ENCODE data around the gene MSANTD1. TPM values are rescaled to one million over a fixed set of nuclear protein-coding genes. Genes with fewer than 3 reads are reported as not detected.

The MSANTD1 gene
- total and polyA plus RNA-seq, 2 of the 8 experiments (the other 6 are each of a cell fraction or from before 2014, with no cell fraction given): 0.23 to 0.45 TPM

GRCh38 chr4:3239303-3239702 is 9.7 kb upstream of the MSANTD1 start:
- H4K8ac ChIP-seq (ENCODE audit: extremely low read depth, insufficient read depth, low read length): no peak overlapping the region; the same call in 1 of the 2 replicates
- 88% methylated on average over 10 of the region's 11 CpGs; no CpG with 5 or more reads in 1 of the 2 experiments for WGBS, 2 experiments (ENCODE audit: extremely low coverage in 1 of 2, insufficient coverage in 1 of 2, insufficient read length in 1 of 2, insufficient replicate concordance in 2 of 2, low coverage in 1 of 2, low lambda C conversion rate in 2 of 2, missing lambda C conversion rate in 1 of 2)
- ChIA-PET CTCF (ENCODE audit: partially characterized antibody) (interaction anchor here (1.3 to 1.7 kb wide), 2 partner anchors 79 to 205 kb away, joined by 3 to 4 read pairs; no protein-coding TSS in a partner anchor), POLR2A (ENCODE audit: partially characterized antibody) (no interaction called here)
- peaks cover 8 to 52% (median 31%) of the 10 kb centered on the region in 4 experiments for H3K27me3 ChIP-seq (replicated peaks in 1 of 4; ENCODE audit: control insufficient read depth in 3 of 4, extremely low read depth in 1 of 4, insufficient read depth in 3 of 4, low read length in 3 of 4)
- no peak overlapping the region for H3K4me3 ChIP-seq (ENCODE audit: extremely low read depth in 1 of 4, insufficient read depth in 2 of 4, low read depth in 3 of 4, low read length in 4 of 4)
- no peak overlapping the region for H4K5ac ChIP-seq (ENCODE audit: insufficient read length, low read depth, low read length)
- H2BK12ac ChIP-seq (ENCODE audit: low read depth, low read length): no peak overlapping the region
- H2AK5ac ChIP-seq (ENCODE audit: low read depth, low read length): no peak overlapping the region
- H2BK20ac ChIP-seq (ENCODE audit: low read length): no peak overlapping the region
- H3K4ac ChIP-seq (replicated peaks; ENCODE audit: insufficient read length, low read depth, low read length): no peak overlapping the region
- H3K23me2 ChIP-seq (ENCODE audit: low read depth, low read length): no peaks in the 10 kb centered on the region
- H2BK5ac ChIP-seq (ENCODE audit: low read depth, low read length): no peak overlapping the region
- H2BK120ac ChIP-seq (replicated peaks; ENCODE audit: low read depth, low read length): no peak overlapping the region
- H3K23ac ChIP-seq (ENCODE audit: insufficient read length): no peak overlapping the region
- no peak overlapping the region for H3K56ac ChIP-seq (replicated peaks; ENCODE audit: insufficient read length, low read depth, low read length)
- peaks cover 2 to 39% (median 19%) of the 10 kb centered on the region in 4 experiments; a peak in 6 of 8 replicates for H3K36me3 ChIP-seq (ENCODE audit: control insufficient read depth in 2 of 4, insufficient read depth in 4 of 4, low read length in 3 of 4)
- H3K14ac ChIP-seq (ENCODE audit: insufficient read length): no peak overlapping the region
- TF ChIP-seq RAD21 (IDR thresholded peaks at IDR 0.05 in 1 of 2, conservative IDR thresholded peaks at IDR 0.05 in 1 of 2; ENCODE audit: low read depth in 2 of 2, low read length in 2 of 2) (no peak), MAFK (IDR thresholded peaks at IDR 0.05; ENCODE audit: low read depth, low read length) (no peak), CEBPB (IDR thresholded peaks at IDR 0.05; ENCODE audit: low read depth, low read length) (no peak), CHD2 (IDR thresholded peaks at IDR 0.05; ENCODE audit: low read length) (no peak), KDM4A (IDR thresholded peaks at IDR 0.05; ENCODE audit: low read depth, low read length, severe bottlenecking) (no peak), RXRA (IDR thresholded peaks at IDR 0.05; ENCODE audit: insufficient read depth, low read depth, low read length) (no peak), SIX5 (IDR thresholded peaks at IDR 0.05; ENCODE audit: low read depth, low read length) (no peak), BRCA1 (IDR thresholded peaks at IDR 0.05; ENCODE audit: low read depth, low read length) (no peak), YY1 (IDR thresholded peaks at IDR 0.05; ENCODE audit: low read depth, low read length) (no peak), SRF (IDR thresholded peaks at IDR 0.05; ENCODE audit: low read depth, low read length) (no peak)
- H3K9me3 ChIP-seq (ENCODE audit: insufficient read depth in 2 of 2, low read depth in 1 of 2, low read length in 1 of 2): no peaks in the 10 kb centered on the region
- no peak overlapping the region for H2BK15ac ChIP-seq (ENCODE audit: low read length)
- no peak overlapping the region for H2AFZ ChIP-seq (ENCODE audit: low read length)
- H3K18ac ChIP-seq (ENCODE audit: extremely low read depth, low read length): no peak overlapping the region
- no peak for FAIRE-seq
- H3K27ac ChIP-seq (ENCODE audit: low read depth, low read length): no peak overlapping the region
- peaks cover 38 to 57% of the 10 kb centered on the region in 2 experiments for H4K20me1 ChIP-seq (replicated peaks in 1 of 2; ENCODE audit: control insufficient read depth in 1 of 2, insufficient read depth in 2 of 2, low read length in 2 of 2)
- no peaks in the 10 kb centered on the region for H3K79me2 ChIP-seq (ENCODE audit: control insufficient read depth in 1 of 2, insufficient read depth in 2 of 2, low read length in 2 of 2)
- no peak overlapping the region for H4K91ac ChIP-seq (replicated peaks; ENCODE audit: insufficient read length, low read length)
- peaks cover 0 to 24% (median 13%) of the 10 kb centered on the region in 4 experiments; a peak in 6 of 7 replicates for H3K4me1 ChIP-seq (replicated peaks in 1 of 4; ENCODE audit: control insufficient read depth in 3 of 4, insufficient read depth in 4 of 4, low read length in 3 of 4)
- DNase-seq (ENCODE audit: low read depth in 1 of 2, low spot score in 2 of 2): no peak
- no peak overlapping the region for H3K4me2 ChIP-seq (ENCODE audit: insufficient read depth in 1 of 2, low read depth in 2 of 2, low read length in 2 of 2)
- no peak overlapping the region for H3K9ac ChIP-seq (replicated peaks in 1 of 4; ENCODE audit: extremely low read depth in 1 of 4, low read depth in 3 of 4, low read length in 3 of 4)
- no peaks in the 10 kb centered on the region; the same call in 1 of the 2 replicates for H3K79me1 ChIP-seq (ENCODE audit: low read depth, low read length)

All from H1 (cell line).